Uterus (tissue), 2 donors: Measurements from ENCODE around the gene LRBA.

Experiments
- CTCF ChIP-seq, 4 experiments: fragments of 200-600 bp in 2 of 4; fragments of 450-650 bp in 2 of 4; sonication (generic) in 2 of 4; IDR thresholded peaks; one replicate each; pipeline ENCODE4 v1.5.1; 2016 to 2019; ENCODE audit warnings: antibody characterized with exemption in 4 of 4, mild to moderate bottlenecking in 2 of 4, moderate library complexity in 1 of 4
- POLR2A ChIP-seq, 2 donors: fragments of 450-650 bp; IDR thresholded peaks; one replicate each; pipeline ENCODE4 v1.6.1; 2016; ENCODE audit warnings: antibody characterized with exemption in 2 of 2, mild to moderate bottlenecking in 1 of 2, moderate library complexity in 1 of 2

- no peak for TF ChIP-seq CTCF (IDR thresholded peaks at IDR 0.05)
- TF ChIP-seq POLR2A (IDR thresholded peaks at IDR 0.05), result no peak
Observed at GRCh38 chr4:150368667-150369066, 646.4 kb downstream of the LRBA start.
